ENCODE results near the gene EPHA6.
"Not testable (repeated sequence)": the region's sequence is repeated elsewhere in the genome, so short reads cannot be mapped to it uniquely, and the experiment has no call there.

EPHA6 gene

DNA sequence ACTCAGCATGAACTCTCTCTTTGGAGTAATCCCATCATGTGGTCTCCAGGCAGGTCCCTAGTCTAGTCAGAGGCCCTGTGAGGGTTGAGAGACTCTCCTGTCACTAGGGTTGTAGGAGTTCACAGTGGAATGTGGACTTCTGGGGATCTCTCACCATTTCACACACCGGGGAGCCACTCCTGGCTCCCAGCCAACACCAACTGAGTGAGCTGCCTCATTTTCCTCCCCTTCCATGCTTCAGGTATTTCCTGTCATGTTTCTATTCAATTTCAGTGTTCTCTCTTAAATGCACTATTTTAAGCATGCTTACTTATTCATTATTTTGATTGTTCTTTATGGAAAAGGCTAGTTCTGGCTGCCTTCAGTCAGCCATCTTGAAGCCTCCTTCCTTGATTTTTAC is 482.6 kb downstream of the EPHA6 start:
- no peak for DNase-seq

DNA sequence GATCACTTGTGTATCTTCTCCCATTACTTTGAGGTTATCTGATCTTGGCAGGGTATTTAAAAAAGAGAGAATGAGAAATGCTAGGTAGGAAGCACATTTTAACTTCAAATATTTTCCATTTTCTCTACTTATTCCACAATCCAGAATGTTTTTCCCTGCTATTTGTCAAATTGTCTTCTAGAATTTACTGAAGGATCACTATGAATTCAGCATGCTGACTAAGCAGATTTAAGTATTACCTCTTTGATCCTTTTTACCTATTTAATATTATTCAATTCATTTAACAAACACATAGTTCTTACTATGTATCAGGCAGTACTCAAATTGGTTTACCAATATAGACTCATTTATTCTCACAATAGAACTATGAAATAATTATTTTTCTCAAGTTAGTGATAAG is 486.7 kb downstream of the EPHA6 start:
- DNase-seq = no peak

DNA sequence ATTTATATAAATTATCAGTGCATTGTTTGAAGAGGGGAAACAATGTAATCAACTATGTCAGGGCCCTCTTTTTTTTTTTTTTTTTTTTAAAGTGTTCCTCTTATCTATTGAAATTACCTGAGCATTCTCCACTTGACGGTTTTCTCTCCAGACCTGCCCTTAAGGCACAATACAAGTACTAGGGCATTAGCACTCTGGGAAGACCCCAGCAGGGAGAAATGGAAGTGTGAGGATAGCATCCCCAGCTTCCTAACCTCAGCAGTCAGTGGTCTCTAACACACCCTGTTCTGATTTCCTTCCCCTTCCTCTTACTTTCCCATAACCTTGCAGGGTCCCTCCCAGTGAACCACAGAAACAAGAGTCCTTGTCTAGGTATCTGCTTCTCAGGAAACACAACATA is 491.8 kb downstream of the EPHA6 start:
- no peak for DNase-seq

DNA sequence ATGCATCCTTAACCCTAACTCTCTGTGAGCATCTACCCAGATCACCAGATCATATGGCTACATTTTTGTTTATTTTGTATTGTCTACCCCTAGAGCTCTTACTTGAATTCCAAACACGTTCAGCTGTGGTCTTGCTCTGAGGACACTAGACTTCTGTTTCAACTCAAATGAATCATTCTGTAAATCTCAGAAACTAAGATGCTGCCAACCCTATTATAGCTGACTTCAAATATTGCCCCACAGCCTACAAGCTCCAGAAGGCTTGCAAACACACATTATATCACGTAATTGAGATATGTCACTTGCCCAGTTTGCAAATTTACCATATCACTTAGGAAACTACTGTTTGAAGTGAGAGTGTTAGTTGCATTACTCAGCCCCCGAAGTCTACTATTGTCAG is 524.0 kb downstream of the EPHA6 start:
- DNase-seq = no peak

DNA sequence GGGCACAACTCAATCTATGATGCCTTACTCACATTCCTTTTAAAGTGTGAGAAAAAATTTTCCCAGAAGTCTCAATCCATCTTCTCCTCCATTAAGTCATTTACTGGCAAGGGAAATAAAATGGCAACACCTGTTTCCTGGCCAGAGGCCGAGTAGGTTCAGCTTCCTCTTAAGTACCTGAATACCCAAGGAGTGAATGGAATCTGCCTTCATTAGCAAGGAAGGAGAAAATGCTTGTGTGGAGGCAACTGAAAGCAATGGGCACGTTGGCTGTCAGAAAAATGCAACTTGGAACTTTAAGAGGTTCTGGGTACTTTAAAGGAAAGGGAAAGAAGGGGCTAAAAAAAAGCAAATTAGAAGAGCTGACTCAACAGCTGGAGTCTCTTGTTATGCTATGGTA is 526.5 kb downstream of the EPHA6 start:
- no peak for DNase-seq

DNA sequence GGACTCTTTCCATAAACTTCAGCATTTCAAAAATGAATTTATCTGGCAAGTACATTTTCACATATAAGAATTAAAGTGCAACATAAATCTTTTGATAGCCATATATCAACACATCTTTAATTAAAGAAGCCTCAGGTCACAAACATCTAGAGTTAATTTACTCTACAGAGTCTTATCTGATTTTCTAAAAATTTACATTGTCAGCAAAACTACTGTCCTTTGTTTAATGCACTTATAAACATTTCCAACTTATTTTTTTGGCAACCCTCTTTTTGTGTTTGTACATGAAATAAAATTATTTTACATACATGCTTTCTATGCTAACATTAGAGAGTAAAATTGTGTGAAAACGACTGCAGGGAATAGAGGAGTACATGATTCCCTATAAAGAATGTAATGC is 533.4 kb downstream of the EPHA6 start:
- DNase-seq = no peak

- DNase-seq = no peak
Observed at GRCh38 chr3:97350971-97351370, 536.6 kb downstream of the EPHA6 start.

GRCh38 chr3:97353176-97353575 is 538.8 kb downstream of the EPHA6 start:
- no peak for DNase-seq

DNA sequence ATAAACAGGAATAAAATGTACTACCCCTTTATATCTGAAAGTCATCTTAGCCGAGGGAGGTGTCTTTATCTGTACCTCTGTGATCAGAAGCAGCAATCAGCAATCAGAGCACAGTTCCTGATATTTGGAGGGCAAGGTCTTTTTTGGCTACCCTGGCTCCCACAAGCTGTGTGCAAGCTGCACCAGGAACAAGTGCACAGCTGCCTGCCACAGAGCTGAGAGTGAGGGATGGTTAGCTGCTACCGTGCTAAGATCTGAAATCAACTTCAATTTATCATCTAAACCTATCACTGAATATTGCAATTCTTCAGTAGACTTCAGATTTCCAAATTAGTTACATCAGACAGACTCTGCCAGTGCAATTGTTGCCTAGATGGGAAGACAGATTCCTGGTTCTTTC is 545.6 kb downstream of the EPHA6 start:
- no peak for DNase-seq

- DNase-seq = no peak
Observed at GRCh38 chr3:97360804-97361203, 546.4 kb downstream of the EPHA6 start.

- no peak for DNase-seq
Observed at GRCh38 chr3:97384583-97384982, 570.2 kb downstream of the EPHA6 start.

DNA sequence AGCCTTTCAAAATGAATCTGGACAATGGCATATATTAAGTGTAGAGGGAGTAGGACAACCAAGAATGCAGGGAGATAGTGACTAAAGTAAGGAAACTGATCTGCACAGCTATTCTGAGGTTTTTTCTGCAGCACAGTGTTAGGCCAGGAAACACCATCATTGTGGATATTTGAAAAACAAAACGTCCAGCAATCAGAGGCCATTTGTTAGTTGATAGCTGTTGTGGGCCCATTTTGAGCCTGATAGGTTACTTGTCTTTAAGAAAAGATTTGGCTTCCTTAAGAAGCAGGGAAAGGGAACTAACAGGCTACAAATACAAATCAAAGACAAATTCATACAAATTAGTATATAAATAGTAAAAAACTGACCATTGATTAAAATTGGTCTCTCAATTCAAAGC is 574.4 kb downstream of the EPHA6 start:
- no peak for DNase-seq

GRCh38 chr3:97389936-97390335 is 575.5 kb downstream of the EPHA6 start:
- no peak for DNase-seq

- DNase-seq = no peak
Observed at GRCh38 chr3:97391167-97391566, 576.8 kb downstream of the EPHA6 start.

- no peak for DNase-seq
Observed at GRCh38 chr3:97409612-97410011, 595.2 kb downstream of the EPHA6 start.

DNA sequence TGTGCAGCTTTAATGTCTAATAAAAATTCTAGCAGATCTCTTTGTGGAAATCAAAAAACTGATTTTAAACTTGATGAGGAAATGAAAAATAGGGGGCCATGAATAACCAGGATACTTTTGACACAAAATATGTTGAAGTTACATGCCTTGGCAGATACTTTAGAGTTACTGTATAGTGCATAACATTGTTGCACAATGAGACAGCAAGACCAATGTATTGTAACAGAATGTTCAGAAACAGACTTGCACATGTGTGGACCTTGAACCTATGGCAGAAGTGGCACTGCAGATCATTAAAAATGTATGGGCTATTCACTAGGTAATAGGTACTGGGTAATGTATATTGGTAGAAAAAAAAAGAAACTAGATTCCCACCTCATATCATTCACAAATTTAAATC is 607.2 kb downstream of the EPHA6 start:
- DNase-seq = no peak

- no peak for DNase-seq
Observed at GRCh38 chr3:97425002-97425401, 610.6 kb downstream of the EPHA6 start.

DNA sequence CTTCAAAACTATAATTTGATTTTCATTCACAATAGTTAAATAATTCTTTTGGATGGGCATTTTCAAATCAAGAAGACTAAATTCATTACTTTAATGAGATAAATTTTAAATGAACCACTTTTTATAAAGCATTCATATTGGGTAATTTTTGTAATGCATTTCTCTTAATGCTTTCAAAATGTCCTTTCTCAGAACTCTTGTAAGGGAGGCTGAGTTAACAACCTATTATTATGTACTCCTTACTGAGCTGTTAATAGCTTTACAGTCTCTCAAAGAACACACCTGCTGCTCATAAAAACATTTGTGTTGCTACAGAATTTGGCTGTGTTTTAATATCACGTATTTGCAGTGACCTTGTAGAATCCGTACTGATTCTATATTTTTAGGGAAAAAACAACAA is 616.2 kb downstream of the EPHA6 start:
- no peak for DNase-seq

DNA sequence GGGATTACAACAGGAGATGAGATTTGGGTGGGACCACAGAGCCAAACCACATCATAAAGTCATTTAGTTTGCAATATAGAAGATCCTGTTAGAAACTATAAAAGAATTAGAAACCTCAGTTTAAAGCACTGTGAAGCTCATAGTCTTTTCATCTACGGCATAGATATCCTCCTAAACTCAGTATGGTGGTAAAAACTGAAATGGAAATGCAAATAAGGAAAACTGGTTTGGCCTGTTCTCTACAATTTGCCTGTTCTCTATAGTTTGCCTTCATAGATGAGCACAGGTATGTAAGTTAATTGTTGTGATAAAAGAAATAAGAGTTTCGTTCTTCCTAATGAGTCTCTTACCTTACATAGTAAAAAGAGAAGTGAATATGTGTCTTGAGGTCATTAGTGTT is 618.5 kb downstream of the EPHA6 start:
- DNase-seq = no peak

- no peak for DNase-seq
Observed at GRCh38 chr3:97438131-97438530, 623.7 kb downstream of the EPHA6 start.

DNA sequence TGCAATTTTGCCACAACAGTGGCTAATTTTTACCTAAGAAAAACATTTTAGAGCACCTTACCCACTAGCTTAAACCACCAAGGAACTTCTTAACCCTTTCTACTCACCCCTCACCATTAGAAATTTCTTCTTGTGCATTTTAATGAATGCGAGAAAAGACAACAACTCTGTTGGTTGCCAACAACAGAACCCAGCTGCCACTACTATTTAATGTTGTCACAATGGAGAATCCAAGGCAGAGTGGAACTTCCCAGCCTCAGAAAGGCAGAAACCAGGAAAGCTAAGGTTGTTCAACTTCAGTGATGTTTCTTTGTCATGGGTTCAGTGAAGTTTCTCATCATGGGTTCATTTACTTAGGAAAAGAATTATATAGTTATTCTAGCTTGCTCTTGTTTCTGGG is 625.0 kb downstream of the EPHA6 start:
- DNase-seq = no peak

GRCh38 chr3:97464035-97464434 is 649.6 kb downstream of the EPHA6 start:
- no peak for DNase-seq

DNA sequence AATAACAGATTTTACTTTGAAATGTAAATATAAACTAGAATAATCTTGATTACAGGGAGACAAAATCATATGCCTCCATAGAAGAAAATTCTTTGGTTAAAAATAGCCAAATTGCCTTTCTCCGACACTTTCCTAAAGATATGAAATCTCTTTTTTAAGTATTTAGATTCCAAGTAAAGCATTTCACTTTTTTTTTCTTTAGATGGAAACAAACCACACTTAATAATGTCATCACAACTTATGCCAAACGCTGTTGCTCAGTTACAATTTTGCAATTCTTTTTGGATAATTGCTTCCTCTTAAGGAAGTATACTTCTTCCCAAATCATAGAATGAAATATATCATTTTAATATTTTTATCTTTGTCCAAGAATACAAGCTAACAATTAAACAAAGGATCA is 656.1 kb downstream of the EPHA6 start:
- DNase-seq = no peak

DNA sequence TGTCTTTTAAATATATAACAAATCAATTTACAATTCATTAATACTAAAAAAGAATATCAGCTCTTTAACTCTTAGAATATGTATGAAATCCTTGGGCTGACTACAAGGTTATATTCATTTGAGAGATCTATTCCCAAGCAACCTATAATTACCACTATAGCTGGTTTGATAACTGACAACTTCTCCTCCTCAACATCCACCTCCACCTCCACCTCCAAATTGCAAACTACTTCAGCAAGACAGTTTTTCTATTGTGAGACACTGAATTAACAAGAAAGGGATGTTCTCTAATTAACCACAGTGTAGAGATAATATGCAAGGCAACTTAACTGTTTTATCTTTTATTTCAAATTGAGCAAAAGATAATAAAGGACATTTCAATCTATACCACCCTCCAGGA is 665.3 kb downstream of the EPHA6 start:
- DNase-seq = no peak

- DNase-seq = not testable (repeated sequence)
Observed at GRCh38 chr3:97480696-97481289, 666.4 kb downstream of the EPHA6 start.

GRCh38 chr3:97481416-97481815 is 667.0 kb downstream of the EPHA6 start:
- no peak for DNase-seq
